Chondrocyte (in vitro differentiated cells): ENCODE data around the gene RASSF4. TPM values are rescaled to one million over a fixed set of nuclear protein-coding genes. Genes with fewer than 3 reads are reported as not detected.

Experiments used
- DNase-seq: peaks from one replicate; pipeline ENCODE4 v3.0.0; 2021; ENCODE audit warnings: mixed read lengths, low spot score
- H3K27ac Mint-ChIP-seq: one replicate; pipeline ENCODE4 v1.8.0; 2021; ENCODE audit warnings: mild to moderate bottlenecking, moderate library complexity, mixed read lengths; ENCODE audit not compliant: unreplicated experiment
- H3K27me3 Mint-ChIP-seq: 2 replicates; pipeline ENCODE4 v1.8.0; 2021; ENCODE audit warnings: low read depth, mixed read lengths
- H3K36me3 Mint-ChIP-seq: 2 replicates; pipeline ENCODE4 v1.8.0; 2021; ENCODE audit warnings: low read depth, mixed read lengths
- H3K4me1 Mint-ChIP-seq: 2 replicates; pipeline ENCODE4 v1.8.0; 2021; ENCODE audit warnings: low read depth, mild to moderate bottlenecking, mixed read lengths
- H3K4me3 Mint-ChIP-seq: one replicate; pipeline ENCODE4 v1.8.0; 2021; ENCODE audit warnings: mild to moderate bottlenecking, moderate library complexity, mixed read lengths; ENCODE audit not compliant: unreplicated experiment
- H3K9me3 Mint-ChIP-seq: 2 replicates; pipeline ENCODE4 v1.8.0; 2021; ENCODE audit warnings: low read depth, mixed read lengths
- CTCF ChIP-seq: fragments of 200-600 bp; sonication (generic); IDR thresholded peaks from 2 replicates; pipeline ENCODE4 v1.5.0; 2021; ENCODE audit warnings: antibody characterized with exemption, mild to moderate bottlenecking, moderate library complexity
- total RNA-seq: library from RNA; stranded (reverse); gene quantifications from 3 replicates; pipeline ENCODE4 v1.2.1, GENCODE V29; 2021

Gene RASSF4
- total RNA-seq, 1 donor from 2014 or later, result 37.8 TPM

DNA sequence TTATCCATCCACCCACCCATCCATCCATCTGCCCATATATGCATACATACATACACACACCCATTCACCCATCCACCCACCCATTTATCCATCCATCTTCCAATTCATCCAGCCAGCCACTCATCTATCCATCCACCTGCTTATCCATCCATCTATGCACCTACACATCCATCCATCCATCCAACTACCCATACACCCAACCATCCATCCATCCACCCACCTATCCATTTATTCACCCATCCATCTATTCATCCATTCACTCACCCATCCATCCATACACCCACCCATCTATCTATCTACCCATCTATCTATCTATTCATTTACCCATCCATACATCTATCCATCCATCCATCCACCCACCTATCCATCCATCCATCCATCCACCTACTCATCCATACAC, 31.1 kb upstream of the RASSF4 start:
- Mint-ChIP-seq H3K27me3 (peaks cover 6% of the 10 kb centered on the region), H3K9me3 (no peaks in the 10 kb centered on the region), H3K4me3 (no peak overlapping the region), H3K36me3 (peaks cover 1% of the 10 kb centered on the region), H3K4me1 (no peaks in the 10 kb centered on the region), H3K27ac (no peak overlapping the region)
- no peak for DNase-seq
- no peak for TF ChIP-seq CTCF

DNA sequence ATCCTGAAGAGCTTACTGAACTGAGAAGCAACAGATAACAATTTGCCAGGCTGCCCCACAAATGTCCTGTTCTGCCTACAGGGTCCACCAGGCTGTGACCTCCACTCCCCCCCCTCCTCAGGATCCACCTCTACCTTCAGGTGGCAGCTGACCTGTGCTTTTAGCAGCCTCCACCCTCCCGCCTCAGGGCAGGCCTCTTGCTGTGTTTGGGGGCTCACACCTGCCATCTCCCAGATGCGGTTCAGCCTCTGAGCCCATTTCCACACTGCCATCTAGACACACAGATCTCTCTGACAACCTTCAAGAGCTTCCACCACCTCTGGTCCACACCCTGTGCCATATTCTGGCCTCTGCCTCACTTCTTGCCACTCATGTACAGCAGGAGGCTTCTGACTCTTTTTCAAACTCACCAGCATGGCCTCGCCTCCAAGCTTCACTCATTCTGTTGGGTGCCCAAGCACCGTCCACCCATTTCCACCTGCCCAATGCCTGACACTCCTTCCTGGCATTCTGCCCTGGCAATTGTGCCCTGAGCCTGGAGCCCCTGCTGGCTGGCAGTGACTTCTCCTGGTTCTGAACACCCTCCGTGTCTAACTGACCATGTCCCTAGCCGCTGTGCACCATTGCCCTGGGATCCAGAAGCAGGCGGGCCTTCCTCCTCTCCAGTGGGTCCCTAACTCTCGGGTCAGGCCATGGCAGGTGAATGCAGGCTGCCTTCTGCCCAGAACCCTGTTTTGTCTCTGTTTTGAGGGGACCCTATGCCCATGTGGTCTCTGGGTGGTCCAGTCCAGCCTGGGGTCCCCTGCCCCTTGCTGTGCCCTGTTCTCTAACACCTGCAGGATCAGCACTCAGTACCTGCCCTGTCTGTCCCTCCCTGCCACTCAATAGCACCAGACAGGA, 30.0 kb upstream of the RASSF4 start:
- Mint-ChIP-seq H3K9me3 (no peaks in the 10 kb centered on the region), H3K36me3 (peaks cover 1% of the 10 kb centered on the region), H3K27me3 (peaks cover 6% of the 10 kb centered on the region), H3K27ac (no peak overlapping the region), H3K4me3 (no peak overlapping the region), H3K4me1 (peaks cover 6% of the 10 kb centered on the region)
- no peak for DNase-seq
- TF ChIP-seq CTCF, result no peak

DNA sequence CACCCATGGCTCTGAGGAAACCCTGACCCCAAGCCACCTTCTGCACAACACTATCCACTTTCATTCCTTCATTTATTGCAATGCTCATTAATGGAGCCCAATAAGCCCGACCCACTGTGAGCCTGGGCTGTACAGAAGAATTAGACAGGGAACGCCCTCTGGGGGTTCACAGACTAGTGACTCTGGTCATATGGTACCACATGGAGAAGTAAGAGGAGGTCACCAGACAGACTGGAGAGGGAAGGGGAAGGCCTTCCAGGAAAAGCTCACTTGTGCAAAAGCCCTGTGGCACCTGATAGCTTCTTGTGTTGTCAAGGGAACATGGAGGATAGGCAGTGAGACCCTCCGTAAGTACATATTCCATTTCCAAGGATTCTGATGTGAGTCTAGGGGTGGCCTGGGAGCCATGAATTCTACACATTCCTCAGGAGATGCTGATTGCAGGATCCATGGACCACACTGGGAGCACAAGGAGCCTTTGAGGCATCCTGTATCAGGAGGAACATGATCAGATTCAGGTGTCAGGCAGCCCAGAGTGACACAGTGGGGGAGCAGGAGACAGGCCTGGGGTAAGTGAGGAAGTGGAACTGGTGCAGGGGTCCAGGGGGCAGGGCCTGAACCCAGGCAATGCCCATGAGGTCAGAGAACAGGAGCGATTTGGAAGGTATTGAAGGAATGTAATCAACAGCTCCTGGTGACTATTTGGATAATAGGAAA, 28.5 kb upstream of the RASSF4 start:
- TF ChIP-seq CTCF, result no peak
- peaks cover 1% of the 10 kb centered on the region for H3K36me3 Mint-ChIP-seq
- H3K9me3 Mint-ChIP-seq, result no peaks in the 10 kb centered on the region
- no peak overlapping the region for H3K27ac Mint-ChIP-seq
- DNase-seq, result no peak
- H3K27me3 Mint-ChIP-seq, result peaks cover 6% of the 10 kb centered on the region
- no peak overlapping the region for H3K4me3 Mint-ChIP-seq
- peaks cover 20% of the 10 kb centered on the region for H3K4me1 Mint-ChIP-seq

DNA sequence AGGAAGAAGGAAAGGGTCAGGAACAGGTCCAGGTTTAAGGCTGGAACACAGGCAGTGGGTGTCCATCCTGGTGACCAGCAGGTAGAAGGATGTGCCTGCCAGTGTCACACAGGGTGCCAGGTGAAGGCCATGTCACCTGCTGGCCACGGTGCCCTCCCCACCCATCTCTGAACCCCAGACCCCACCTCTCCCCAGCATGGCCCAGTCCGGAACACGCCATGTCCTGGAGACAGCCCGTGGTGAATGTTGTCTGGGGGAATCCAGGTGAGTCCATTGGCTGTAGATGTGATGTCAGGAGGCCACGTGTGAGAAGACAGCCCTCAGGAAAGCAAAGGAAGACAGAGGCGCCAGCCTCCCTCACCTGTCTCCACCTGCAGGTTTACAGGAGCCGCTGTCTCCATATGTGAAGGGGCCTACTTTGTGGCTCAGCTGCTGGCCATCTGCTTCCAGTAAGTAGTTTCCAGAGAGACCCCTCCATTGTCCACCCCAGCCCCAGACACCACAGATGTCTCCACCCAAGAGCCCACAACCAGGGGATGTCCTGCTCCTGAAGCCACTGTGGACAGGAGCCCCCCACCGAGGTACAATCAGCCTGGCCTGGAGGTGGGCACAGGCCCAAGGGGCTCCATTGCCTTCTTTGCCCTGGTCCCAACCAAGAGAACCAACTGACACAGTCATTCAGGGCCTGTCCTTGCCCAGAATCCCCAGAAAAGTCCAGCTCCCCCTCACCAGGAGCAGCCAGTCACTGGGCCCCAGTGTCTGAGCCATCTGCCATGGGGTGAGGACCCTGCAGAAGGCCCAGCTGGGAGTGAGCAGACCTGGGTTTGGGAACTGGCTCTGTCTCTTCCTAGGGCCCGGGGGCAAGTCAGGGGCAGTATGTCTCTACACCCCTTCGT, 27.7 kb upstream of the RASSF4 start:
- no peak for TF ChIP-seq CTCF
- Mint-ChIP-seq H3K4me3 (no peak overlapping the region), H3K4me1 (peaks cover 21% of the 10 kb centered on the region), H3K27ac (no peak overlapping the region), H3K27me3 (peaks cover 6% of the 10 kb centered on the region), H3K9me3 (no peaks in the 10 kb centered on the region), H3K36me3 (peaks cover 1% of the 10 kb centered on the region)
- no peak for DNase-seq
